Natural killer cell (primary cell): ENCODE results near the gene CAPZA2. TPM values are rescaled to one million over a fixed set of nuclear protein-coding genes. Genes with fewer than 3 reads are reported as not detected.

Experiments
- ATAC-seq, 3 donors: fragments of 150-1000 bp in 2 of 3; fragments of 200-7000 bp in 1 of 3; cut with Tn5 transposase; 1 replicate in 1 of 3; 2 replicates in 2 of 3; pipeline ENCODE4 v1.10.0; 2021; ENCODE audit warnings: mild to moderate bottlenecking in 2 of 3, moderate library complexity in 2 of 3
- DNase-seq, 2 donors: peaks; one replicate each; pipeline versions ENCODE4 v3.0.0 to v3.0.0-alpha.2; 2013 to 2021; ENCODE audit warnings: mixed read lengths in 1 of 2
- H3K27ac ChIP-seq: one replicate; pipeline ENCODE4 v1.5.1; 2013; ENCODE audit warnings: mild to moderate bottlenecking, low read length
- H3K27me3 ChIP-seq: one replicate; pipeline ENCODE4 v1.6.1; 2013; ENCODE audit warnings: low read length; ENCODE audit not compliant: control insufficient read depth, insufficient read depth
- H3K36me3 ChIP-seq: one replicate; pipeline ENCODE4 v1.6.1; 2013; ENCODE audit warnings: low read length; ENCODE audit not compliant: control insufficient read depth, insufficient read depth
- H3K4me1 ChIP-seq: one replicate; pipeline ENCODE4 v1.6.1; 2013; ENCODE audit warnings: low read length; ENCODE audit not compliant: control insufficient read depth, insufficient read depth
- H3K4me3 ChIP-seq: one replicate; pipeline ENCODE4 v1.5.1; 2013; ENCODE audit warnings: low read length
- H3K9me3 ChIP-seq: one replicate; pipeline ENCODE4 v1.6.1; 2013; ENCODE audit warnings: low read length; ENCODE audit not compliant: control insufficient read depth, insufficient read depth
- H3K27ac Mint-ChIP-seq, 2 donors: one replicate each; pipeline ENCODE4 v1.8.0; 2022; ENCODE audit warnings: mild to moderate bottlenecking in 2 of 2, mixed read lengths in 2 of 2, moderate library complexity in 1 of 2
- H3K27me3 Mint-ChIP-seq, 2 donors: one replicate each; pipeline ENCODE4 v1.8.0; 2022; ENCODE audit warnings: low read depth in 2 of 2, mixed read lengths in 2 of 2
- H3K36me3 Mint-ChIP-seq: one replicate; pipeline ENCODE4 v1.8.0; 2022; ENCODE audit warnings: mixed read lengths
- H3K4me1 Mint-ChIP-seq, 2 donors: one replicate each; pipeline ENCODE4 v1.8.0; 2022; ENCODE audit warnings: mixed read lengths in 2 of 2
- H3K4me3 Mint-ChIP-seq: one replicate; pipeline ENCODE4 v1.8.0; 2022; ENCODE audit warnings: mild to moderate bottlenecking, moderate library complexity, mixed read lengths
- H3K9me3 Mint-ChIP-seq, 2 donors: one replicate each; pipeline ENCODE4 v1.8.0; 2022; ENCODE audit warnings: mixed read lengths in 2 of 2
- WGBS: methylation state at CpG from one replicate; pipeline ENCODE4 v1.1.7; 2013; ENCODE audit warnings: missing lambda C conversion rate; ENCODE audit not compliant: insufficient coverage; 5-methylcytosine and 5-hydroxymethylcytosine counted together
- intact Hi-C: fragments of 100-400 bp; cut with micrococcal nuclease; formaldehyde crosslinking; loops from one replicate; pipeline ENCODE4 v1.14.2; 2022
- total RNA-seq, 4 donors: library from RNA; stranded (reverse); fragments of 120-200 nt in 1 of 4; gene quantifications; one replicate each; pipeline versions ENCODE4 v1.2.3 to v1.2.4, GENCODE V29; 2013 to 2022
- TF ChIP-seq, protein P1 (sequence below): fragments of 200-600 bp; IDR thresholded peaks from one replicate; pipeline ENCODE4 v1.8.0; 2022; ENCODE audit warnings: antibody characterized with exemption

CAPZA2 gene
- total RNA-seq, 3 donors from 2014 or later (not counting 1 experiment from before 2014, with no cell fraction given): 97.0 to 135 (median 131) TPM

DNA sequence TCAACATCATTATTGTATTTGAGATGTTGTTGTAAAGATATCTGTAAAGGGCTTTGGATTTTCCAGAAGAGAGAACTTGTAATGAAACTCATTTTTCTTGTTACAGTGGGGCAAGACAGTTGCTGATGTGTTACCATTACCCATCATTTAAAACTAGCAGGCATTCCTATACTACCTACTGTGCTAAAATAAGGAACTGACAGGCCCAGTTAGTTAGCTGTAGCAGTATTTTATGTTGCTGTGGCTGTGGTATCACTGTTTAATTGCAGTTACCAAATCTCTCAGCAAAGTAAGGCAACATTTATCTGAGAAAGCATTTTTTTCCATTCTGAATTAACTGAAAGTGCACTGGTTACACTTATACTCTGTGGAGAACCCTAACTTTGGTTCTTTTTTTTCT, 100.8 kb downstream of the CAPZA2 start:
- TF ChIP-seq, protein P1, sequence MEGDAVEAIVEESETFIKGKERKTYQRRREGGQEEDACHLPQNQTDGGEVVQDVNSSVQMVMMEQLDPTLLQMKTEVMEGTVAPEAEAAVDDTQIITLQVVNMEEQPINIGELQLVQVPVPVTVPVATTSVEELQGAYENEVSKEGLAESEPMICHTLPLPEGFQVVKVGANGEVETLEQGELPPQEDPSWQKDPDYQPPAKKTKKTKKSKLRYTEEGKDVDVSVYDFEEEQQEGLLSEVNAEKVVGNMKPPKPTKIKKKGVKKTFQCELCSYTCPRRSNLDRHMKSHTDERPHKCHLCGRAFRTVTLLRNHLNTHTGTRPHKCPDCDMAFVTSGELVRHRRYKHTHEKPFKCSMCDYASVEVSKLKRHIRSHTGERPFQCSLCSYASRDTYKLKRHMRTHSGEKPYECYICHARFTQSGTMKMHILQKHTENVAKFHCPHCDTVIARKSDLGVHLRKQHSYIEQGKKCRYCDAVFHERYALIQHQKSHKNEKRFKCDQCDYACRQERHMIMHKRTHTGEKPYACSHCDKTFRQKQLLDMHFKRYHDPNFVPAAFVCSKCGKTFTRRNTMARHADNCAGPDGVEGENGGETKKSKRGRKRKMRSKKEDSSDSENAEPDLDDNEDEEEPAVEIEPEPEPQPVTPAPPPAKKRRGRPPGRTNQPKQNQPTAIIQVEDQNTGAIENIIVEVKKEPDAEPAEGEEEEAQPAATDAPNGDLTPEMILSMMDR: no peak
- Mint-ChIP-seq H3K36me3 (no peaks in the 10 kb centered on the region), H3K9me3 (no peaks in the 10 kb centered on the region), H3K27ac (no peak overlapping the region), H3K27me3 (no peaks in the 10 kb centered on the region), H3K4me1 (peaks cover 15 to 24% of the 10 kb centered on the region in 2 donors), H3K4me3 (no peak overlapping the region)
- ATAC-seq (no peak), DNase-seq (no peak)
- no peak overlapping the region for H3K27ac ChIP-seq
- H3K36me3 ChIP-seq: no peaks in the 10 kb centered on the region
- intact Hi-C loops: no loop called here
- no peak overlapping the region for H3K4me3 ChIP-seq
- H3K9me3 ChIP-seq: no peaks in the 10 kb centered on the region
- H3K27me3 ChIP-seq: no peaks in the 10 kb centered on the region
- H3K4me1 ChIP-seq: no peaks in the 10 kb centered on the region

DNA sequence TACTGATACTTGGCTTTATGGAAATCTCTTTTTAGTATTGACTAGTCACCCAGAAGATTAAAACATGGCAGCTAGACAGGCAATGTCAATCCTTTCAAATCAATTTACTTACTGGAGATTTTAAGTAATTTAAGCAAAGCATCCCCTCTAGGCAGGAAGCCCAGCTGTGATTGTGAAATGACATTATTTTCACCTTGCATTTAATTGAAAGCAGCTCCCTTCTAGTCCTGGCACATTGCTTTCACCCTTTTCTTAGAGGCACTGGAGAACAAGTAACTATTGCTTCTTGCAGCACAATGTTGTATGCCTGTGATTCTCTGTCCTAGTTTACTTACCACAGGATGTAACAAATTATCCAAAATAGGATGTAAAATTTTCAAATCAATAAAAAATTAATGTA, 104.2 kb downstream of the CAPZA2 start:
- Mint-ChIP-seq H3K27me3 (no peaks in the 10 kb centered on the region), H3K36me3 (no peaks in the 10 kb centered on the region), H3K4me1 (peaks cover 15 to 37% of the 10 kb centered on the region in 2 donors), H3K4me3 (no peak overlapping the region), H3K9me3 (no peaks in the 10 kb centered on the region), H3K27ac (no peak overlapping the region)
- no peaks in the 10 kb centered on the region for H3K27me3 ChIP-seq
- no peaks in the 10 kb centered on the region for H3K9me3 ChIP-seq
- TF ChIP-seq, protein P1: no peak
- intact Hi-C loops: no loop called here
- H3K36me3 ChIP-seq: no peaks in the 10 kb centered on the region
- H3K27ac ChIP-seq: no peak overlapping the region
- ATAC-seq: no peak
- H3K4me3 ChIP-seq: no peak overlapping the region
- DNase-seq: no peak
- H3K4me1 ChIP-seq: no peaks in the 10 kb centered on the region

DNA sequence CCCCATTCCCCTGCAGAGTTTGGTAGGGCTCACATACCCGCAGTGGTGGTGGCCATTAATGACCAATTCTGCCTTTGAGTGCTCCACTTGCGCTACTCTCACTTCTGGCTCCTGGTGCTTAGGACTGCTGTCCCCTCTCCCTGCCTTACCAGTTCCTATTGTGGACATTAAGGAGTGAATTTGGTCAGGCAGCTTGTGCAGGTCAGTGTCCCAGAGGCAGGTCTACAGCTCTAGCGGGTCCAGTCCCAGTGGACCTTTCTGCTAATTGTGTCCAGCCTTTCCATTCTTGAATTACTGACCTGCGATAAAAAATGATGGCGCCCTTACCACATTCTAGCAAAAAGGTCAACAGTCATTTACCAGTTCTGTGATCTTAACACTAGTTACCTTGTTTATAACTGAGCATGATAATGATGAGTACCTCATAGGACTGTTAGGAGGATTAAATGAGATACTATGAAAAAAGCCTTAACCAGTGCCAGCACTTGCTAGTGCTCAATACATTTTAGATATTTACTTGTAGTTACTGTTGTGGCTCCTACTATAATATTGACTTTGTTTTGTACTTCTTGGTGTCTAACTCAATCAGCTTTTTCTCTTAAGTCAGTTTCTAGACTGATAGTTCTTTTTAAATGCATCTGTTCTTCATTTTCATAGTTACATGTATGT, 105.0 kb downstream of the CAPZA2 start:
- Mint-ChIP-seq H3K27ac (no peak overlapping the region), H3K9me3 (no peaks in the 10 kb centered on the region), H3K4me1 (peaks cover 9 to 31% of the 10 kb centered on the region in 2 donors), H3K4me3 (no peak overlapping the region), H3K36me3 (no peaks in the 10 kb centered on the region), H3K27me3 (no peaks in the 10 kb centered on the region)
- Histone ChIP-seq H3K4me1 (no peaks in the 10 kb centered on the region), H3K27me3 (no peaks in the 10 kb centered on the region), H3K36me3 (no peaks in the 10 kb centered on the region), H3K4me3 (no peak overlapping the region), H3K9me3 (no peaks in the 10 kb centered on the region), H3K27ac (no peak overlapping the region)
- TF ChIP-seq, protein P1: no peak
- WGBS: 100% methylated on average over 5 of the region's 5 CpGs
- no peak for ATAC-seq
- no peak for DNase-seq
- intact Hi-C loops: no loop called here

DNA sequence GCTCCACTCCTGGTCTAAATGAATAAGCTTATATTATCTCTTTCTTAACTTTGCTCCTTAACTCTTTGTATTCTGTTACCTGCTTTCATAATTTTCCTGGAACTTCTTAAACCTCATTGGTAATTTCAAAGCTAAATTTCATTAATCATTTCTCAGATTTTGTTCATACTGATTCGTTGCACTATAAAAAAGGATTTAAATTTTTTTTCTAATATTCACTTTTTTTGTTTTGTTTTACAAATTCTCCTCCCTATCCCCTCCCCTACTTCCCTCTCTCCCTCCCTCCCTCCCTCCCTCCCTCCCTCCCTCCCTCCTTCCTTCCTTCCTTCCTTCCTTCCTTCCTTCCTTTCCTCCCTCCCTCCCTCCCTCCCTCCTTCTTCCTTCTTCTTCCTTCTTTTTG, 105.6 kb downstream of the CAPZA2 start:
- Histone ChIP-seq H3K9me3 (no peaks in the 10 kb centered on the region), H3K4me1 (no peaks in the 10 kb centered on the region), H3K27ac (no peak overlapping the region), H3K4me3 (no peak overlapping the region), H3K36me3 (no peaks in the 10 kb centered on the region), H3K27me3 (no peaks in the 10 kb centered on the region)
- no peaks in the 10 kb centered on the region for H3K36me3 Mint-ChIP-seq
- no peak overlapping the region for H3K27ac Mint-ChIP-seq
- no peaks in the 10 kb centered on the region for H3K9me3 Mint-ChIP-seq
- intact Hi-C loops: no loop called here
- ATAC-seq (no peak), DNase-seq (no peak)
- 83% methylated on average over 1 of the region's 1 CpG for WGBS
- TF ChIP-seq, protein P1: no peak
- no peak overlapping the region for H3K4me3 Mint-ChIP-seq
- peaks cover 3 to 31% of the 10 kb centered on the region in 2 donors for H3K4me1 Mint-ChIP-seq
- no peaks in the 10 kb centered on the region for H3K27me3 Mint-ChIP-seq
